Measurements from ENCODE around the gene STK24.

- TF ChIP-seq EZH2 (IDR thresholded peaks at IDR 0.05) (no peak), POLR2AphosphoS5 (IDR thresholded peaks at IDR 0.05; ENCODE audit: borderline replicate concordance, low read depth, low read length) (no peak)
Observed at GRCh38 chr13:98446234-98446621, 130.7 kb downstream of the STK24 start.
